ENCODE measurements around the gene CDH4. TPM values are rescaled to one million over a fixed set of nuclear protein-coding genes. Genes with fewer than 3 reads are reported as not detected.

Gene CDH4
- total and polyA plus RNA-seq, 9 of the 15 experiments (the other 6 are each of a cell fraction or from before 2014, with no cell fraction given): 0.04 TPM; not detected in 8

- TF ChIP-seq POLR2H (tag; IDR thresholded peaks at IDR 0.05; ENCODE audit: low read depth) (no peak), CHD2 (IDR thresholded peaks at IDR 0.05; ENCODE audit: low read depth, low read length) (no peak), KAT8 (IDR thresholded peaks at IDR 0.05; ENCODE audit: low read depth) (no peak), KLF1 (tag; IDR thresholded peaks at IDR 0.05) (no peak), BCL6 (CRISPR knock-in tag; IDR thresholded peaks at IDR 0.05) (no peak), IFI16 (CRISPR knock-in tag; IDR thresholded peaks at IDR 0.05) (no peak), UBTF (IDR thresholded peaks at IDR 0.05; ENCODE audit: borderline replicate concordance in 1 of 2, low read depth in 2 of 2, low read length in 2 of 2) (no peak), ZNF655 (CRISPR knock-in tag; IDR thresholded peaks at IDR 0.05) (no peak), ZBTB7A (IDR thresholded peaks at IDR 0.05; ENCODE audit: borderline replicate concordance, control insufficient read depth, low read depth, low read length) (no peak), ZNF407 (IDR thresholded peaks at IDR 0.05; ENCODE audit: low read depth) (no peak)
Observed at GRCh38 chr20:61301711-61302525, 49.9 kb downstream of the CDH4 start (continued).
